CD4-positive, alpha-beta T cell (primary cell): Measurements from ENCODE around the gene SRD5A3. TPM values are rescaled to one million over a fixed set of nuclear protein-coding genes. Genes with fewer than 3 reads are reported as not detected.

Experiments used
- ATAC-seq: fragments of 200-7000 bp; cut with Tn5 transposase; one replicate; pipeline ENCODE4 v1.10.0; 2022; ENCODE audit warnings: mild to moderate bottlenecking; ENCODE audit not compliant: poor library complexity
- CTCF ChIA-PET: fragments of 350-600 bp; sonication (Branson Sonifier 250); formaldehyde crosslinking; loops from one replicate; lab custom pipeline; 2021; ENCODE audit warnings: antibody characterized with exemption, inconsistent platforms; lab: Charles Lee
- POLR2A ChIA-PET: fragments of 350-600 bp; sonication (Branson Sonifier 250); formaldehyde crosslinking; loops from one replicate; lab custom pipeline; 2021; ENCODE audit warnings: antibody characterized with exemption, inconsistent platforms; lab: Charles Lee
- DNase-seq, 14 experiments: peaks; one replicate each; pipeline ENCODE4 v3.0.0-alpha.2; 2013 to 2020; ENCODE audit warnings: mixed read lengths in 2 of 14
- H3K27ac ChIP-seq, 2 donors: one replicate each; pipeline versions ENCODE4 v1.5.1 to v1.7.0; 2013; ENCODE audit warnings: low read length in 2 of 2, low read depth in 1 of 2, mild to moderate bottlenecking in 1 of 2
- H3K27me3 ChIP-seq, 2 experiments: 1 replicate in 1 of 2; 2 replicates in 1 of 2; pipeline versions ENCODE4 v1.6.1 to v1.7.0; 2013; ENCODE audit warnings: low read length in 2 of 2, control low read depth in 1 of 2, mild to moderate bottlenecking in 1 of 2, moderate library complexity in 1 of 2; ENCODE audit not compliant: insufficient read depth in 2 of 2, control insufficient read depth in 1 of 2
- H3K36me3 ChIP-seq: one replicate; pipeline ENCODE4 v1.6.1; 2013; ENCODE audit warnings: low read length, control low read depth; ENCODE audit not compliant: insufficient read depth
- H3K4me1 ChIP-seq: one replicate; pipeline ENCODE4 v1.6.1; 2013; ENCODE audit warnings: low read length, control low read depth; ENCODE audit not compliant: insufficient read depth
- H3K4me3 ChIP-seq: one replicate; pipeline ENCODE4 v1.5.1; 2013; ENCODE audit warnings: mild to moderate bottlenecking, low read length, moderate library complexity
- H3K9me3 ChIP-seq, 2 experiments: 1 replicate in 1 of 2; 2 replicates in 1 of 2; pipeline versions ENCODE4 v1.6.1 to v1.7.0; 2013; ENCODE audit warnings: low read length in 2 of 2, mild to moderate bottlenecking in 2 of 2, control low read depth in 1 of 2, moderate library complexity in 1 of 2; ENCODE audit not compliant: control insufficient read depth in 1 of 2, insufficient read depth in 1 of 2
- H3K27ac Mint-ChIP-seq: one replicate; pipeline ENCODE4 v1.8.0; 2020; ENCODE audit warnings: mixed read lengths
- H3K27me3 Mint-ChIP-seq: one replicate; pipeline ENCODE4 v1.8.0; 2021; ENCODE audit warnings: mixed read lengths
- H3K36me3 Mint-ChIP-seq: one replicate; pipeline ENCODE4 v1.8.0; 2021; ENCODE audit warnings: low read depth, mixed read lengths
- H3K4me1 Mint-ChIP-seq: one replicate; pipeline ENCODE4 v1.8.0; 2021; ENCODE audit warnings: low read depth, mixed read lengths
- H3K4me3 Mint-ChIP-seq: one replicate; pipeline ENCODE4 v1.8.0; 2020; ENCODE audit warnings: mild to moderate bottlenecking, mixed read lengths
- H3K9me3 Mint-ChIP-seq: one replicate; pipeline ENCODE4 v1.8.0; 2020; ENCODE audit warnings: mixed read lengths
- CTCF ChIP-seq: fragments of 200-600 bp; IDR thresholded peaks from one replicate; pipeline ENCODE4 v1.8.0; 2022; ENCODE audit warnings: antibody characterized with exemption, mild to moderate bottlenecking
- intact Hi-C, 2 experiments: fragments of 100-400 bp; cut with DNase I in 1 of 2; cut with micrococcal nuclease in 1 of 2; formaldehyde crosslinking; loops; one replicate each; pipeline versions ENCODE4 v1.15.1 to v1.9.0; 2023 to 2025; cut with DNase I, micrococcal nuclease
- total RNA-seq, 174 experiments: library from RNA in 2 of 174; stranded (reverse) in 2 of 174; gene quantifications; one replicate each; pipeline ENCODE4 v1.2.3 and lab custom pipeline; 2021 to 2026

The SRD5A3 gene
- total RNA-seq, 2 experiments from 2014 or later = 2.1 to 2.2 TPM

- DNase-seq (no peak), ATAC-seq (no peak)
- H3K4me1 Mint-ChIP-seq = no peaks in the 10 kb centered on the region
- Histone ChIP-seq H3K27me3 (no peaks in the 10 kb centered on the region), H3K27ac (no peak overlapping the region), H3K4me3 (no peak overlapping the region), H3K9me3 (no peaks in the 10 kb centered on the region), H3K4me1 (no peaks in the 10 kb centered on the region), H3K36me3 (no peaks in the 10 kb centered on the region)
- no peaks in the 10 kb centered on the region for H3K36me3 Mint-ChIP-seq
- no peak overlapping the region for H3K4me3 Mint-ChIP-seq
- POLR2A ChIA-PET = no interaction called here
- H3K27ac Mint-ChIP-seq = no peak overlapping the region
- CTCF ChIA-PET = interaction anchor here (0.9 kb wide), 1 partner anchor 10 kb away, joined by 3 read pairs; no protein-coding TSS in a partner anchor
- H3K9me3 Mint-ChIP-seq = no peaks in the 10 kb centered on the region
- TF ChIP-seq CTCF = no peak
- intact Hi-C loops = no loop called here
- H3K27me3 Mint-ChIP-seq = no peaks in the 10 kb centered on the region
These were observed 18.8 kb downstream of the SRD5A3 start for GRCh38 chr4:55364691-55365344.

- Mint-ChIP-seq H3K9me3 (no peaks in the 10 kb centered on the region), H3K36me3 (no peaks in the 10 kb centered on the region), H3K27ac (no peak overlapping the region), H3K27me3 (no peaks in the 10 kb centered on the region), H3K4me3 (no peak overlapping the region), H3K4me1 (no peaks in the 10 kb centered on the region)
- intact Hi-C loops = no loop called here
- no peaks in the 10 kb centered on the region for H3K27me3 ChIP-seq
- no peaks in the 10 kb centered on the region for H3K9me3 ChIP-seq
- no peak overlapping the region for H3K4me3 ChIP-seq
- TF ChIP-seq CTCF = no peak
- no peak overlapping the region for H3K27ac ChIP-seq
- no peak for ATAC-seq
- H3K36me3 ChIP-seq = no peaks in the 10 kb centered on the region
- DNase-seq = no peak
- H3K4me1 ChIP-seq = no peaks in the 10 kb centered on the region
- POLR2A ChIA-PET = no interaction called here
- CTCF ChIA-PET = no interaction called here
These were observed 19.3 kb downstream of the SRD5A3 start for GRCh38 chr4:55365345-55365728.

DNA sequence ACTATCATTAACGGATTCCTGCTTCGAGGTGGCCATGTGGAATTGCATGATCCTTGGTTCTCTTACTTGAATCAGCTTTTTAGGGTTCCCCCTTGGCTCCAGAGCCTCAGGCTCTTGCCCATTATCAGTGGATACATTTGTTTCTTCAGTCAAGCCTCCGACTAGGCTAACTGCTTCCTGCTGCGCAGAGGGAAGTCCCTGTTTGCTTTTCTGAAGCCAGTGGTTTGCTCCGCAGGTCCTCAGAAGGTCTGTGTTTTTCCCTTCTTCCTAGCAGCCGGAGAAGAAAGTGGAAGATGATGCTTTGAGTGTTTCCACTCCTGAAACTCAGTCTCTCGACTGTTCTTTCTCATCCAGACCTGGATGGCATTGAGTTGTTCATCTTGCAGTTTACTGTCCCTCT lies 20.6 kb downstream of the SRD5A3 start:
- Mint-ChIP-seq H3K9me3 (no peaks in the 10 kb centered on the region), H3K4me3 (no peak overlapping the region), H3K36me3 (no peaks in the 10 kb centered on the region), H3K27ac (no peak overlapping the region), H3K4me1 (no peaks in the 10 kb centered on the region), H3K27me3 (no peaks in the 10 kb centered on the region)
- no peaks in the 10 kb centered on the region for H3K27me3 ChIP-seq
- H3K4me3 ChIP-seq = no peak overlapping the region
- no peak for ATAC-seq
- intact Hi-C loops = no loop called here
- H3K4me1 ChIP-seq = no peaks in the 10 kb centered on the region
- H3K27ac ChIP-seq = no peak overlapping the region
- POLR2A ChIA-PET = no interaction called here
- no peak for DNase-seq
- no peaks in the 10 kb centered on the region for H3K36me3 ChIP-seq
- H3K9me3 ChIP-seq = no peaks in the 10 kb centered on the region
- CTCF ChIA-PET = no interaction called here
- TF ChIP-seq CTCF = no peak
